ENCODE data around the gene CSF2RB. TPM values are rescaled to one million over a fixed set of nuclear protein-coding genes. Genes with fewer than 3 reads are reported as not detected.

CSF2RB gene
- polyA plus RNA-seq, 3 donors = 2.3 to 2.6 (median 2.4) TPM

DNA sequence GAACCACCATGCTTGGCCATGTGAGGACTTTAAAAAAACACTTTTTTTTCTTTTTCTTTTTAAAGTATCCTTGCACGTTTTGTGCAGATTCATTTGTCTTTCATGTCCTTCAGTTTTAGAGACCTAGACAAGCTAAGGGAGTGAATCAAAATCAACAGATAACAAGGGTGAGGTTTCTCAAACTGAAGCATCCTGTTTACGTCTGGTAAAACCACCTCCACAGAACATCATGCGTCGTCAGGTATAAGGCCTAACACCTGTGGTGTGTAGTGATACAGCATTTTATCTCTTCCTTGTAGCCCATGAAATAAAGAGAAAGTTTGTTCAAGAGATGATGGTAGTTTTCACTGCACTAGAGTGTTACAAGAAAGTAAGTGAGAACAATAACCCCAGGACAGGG is 26.3 kb upstream of the CSF2RB start:
- no peak for DNase-seq (ENCODE audit: low read depth in 3 of 3, low spot score in 2 of 3)

DNA sequence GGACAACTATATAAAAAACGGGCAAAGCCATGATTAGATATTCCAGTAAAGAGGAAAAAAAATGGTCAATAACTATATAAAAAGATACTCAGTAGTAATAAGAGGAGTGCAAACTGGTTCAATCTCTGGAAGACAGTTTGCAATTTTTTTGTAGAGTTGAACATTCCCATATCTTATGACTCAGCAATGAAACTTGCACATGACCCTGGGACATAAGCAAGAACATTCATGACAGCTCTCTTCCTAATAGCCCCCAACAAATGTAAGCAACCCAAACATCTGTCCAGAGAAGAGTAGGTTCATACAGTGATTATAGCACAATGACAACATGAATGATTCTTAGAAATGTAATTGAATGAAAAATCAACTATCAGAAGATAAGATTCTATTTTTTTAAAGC is 21.8 kb upstream of the CSF2RB start:
- no peak for DNase-seq (ENCODE audit: low read depth in 3 of 3, low spot score in 2 of 3)

DNA sequence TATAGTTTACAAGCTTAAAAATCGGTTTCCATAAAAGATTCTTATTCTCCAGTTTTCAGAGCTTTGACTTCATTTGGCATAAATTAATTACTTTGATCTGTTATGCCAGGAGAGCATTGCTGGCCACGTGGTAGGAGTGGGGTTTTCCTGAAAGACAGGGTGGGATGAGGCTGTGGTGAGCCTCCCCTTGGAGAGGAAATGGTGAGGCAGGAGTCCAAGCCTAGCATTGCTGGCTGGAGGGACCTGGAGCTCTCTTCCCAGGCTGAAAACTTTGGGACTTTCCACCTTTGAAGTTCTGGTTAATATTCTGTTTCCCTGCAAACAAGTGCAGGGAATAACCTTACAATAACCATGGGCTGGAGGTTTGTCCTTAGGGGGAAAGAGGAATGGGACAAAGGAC is 21.1 kb upstream of the CSF2RB start:
- DNase-seq (ENCODE audit: low read depth in 3 of 3, low spot score in 2 of 3) = no peak

DNA sequence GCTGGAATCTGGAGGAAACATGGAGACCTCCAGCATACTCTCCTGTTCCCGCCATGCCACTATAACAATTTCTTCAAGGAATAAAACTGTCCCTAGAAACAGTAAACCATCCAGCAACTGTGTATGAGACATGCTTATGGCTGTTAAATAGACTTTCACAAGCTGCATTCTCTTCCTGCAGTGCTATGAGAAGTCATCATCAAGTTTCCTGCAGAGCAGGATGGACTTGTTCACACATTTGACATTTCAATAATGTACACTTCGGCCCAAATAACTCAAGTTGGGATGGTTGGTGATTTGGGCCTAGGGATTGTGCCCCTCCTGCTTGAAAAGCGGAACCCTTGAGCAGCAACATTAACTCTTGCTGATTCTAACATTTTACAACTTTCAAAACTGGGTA is 20.2 kb upstream of the CSF2RB start:
- no peak for DNase-seq (ENCODE audit: low read depth in 3 of 3, low spot score in 2 of 3)

GRCh38 chr22:36894266-36894665 is 19.2 kb upstream of the CSF2RB start:
- DNase-seq (ENCODE audit: low read depth in 3 of 3, low spot score in 2 of 3) = no peak

GRCh38 chr22:36897611-36898010 is 15.8 kb upstream of the CSF2RB start:
- DNase-seq (ENCODE audit: low read depth in 3 of 3, low spot score in 2 of 3) = no peak

DNA sequence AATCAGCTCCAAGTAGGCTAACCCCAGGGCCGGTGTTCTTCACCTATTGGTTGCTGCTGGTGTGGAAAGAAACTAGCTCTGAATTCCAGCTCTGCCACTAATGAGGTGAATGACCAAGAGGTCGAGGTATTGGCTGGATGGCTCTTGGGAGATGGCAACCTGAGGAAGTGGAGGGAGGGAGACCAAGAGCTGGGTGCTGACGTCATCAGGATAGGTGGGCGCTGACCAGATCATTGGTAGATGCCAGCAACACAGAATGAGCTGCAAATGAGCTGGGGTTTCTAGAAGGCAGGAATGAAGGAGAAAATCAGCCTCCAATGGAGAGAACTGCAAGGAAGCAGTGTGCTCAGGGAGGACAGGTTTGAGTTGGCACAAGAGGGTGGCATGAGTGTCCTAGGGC is 14.7 kb upstream of the CSF2RB start:
- DNase-seq (ENCODE audit: low read depth in 3 of 3, low spot score in 2 of 3) = no peak

- no peak for DNase-seq (ENCODE audit: low read depth in 3 of 3, low spot score in 2 of 3)
Observed at GRCh38 chr22:36899498-36899897, 13.9 kb upstream of the CSF2RB start.

GRCh38 chr22:36900225-36900624 is 13.2 kb upstream of the CSF2RB start:
- no peak for DNase-seq (ENCODE audit: low read depth in 3 of 3, low spot score in 2 of 3)

- DNase-seq (ENCODE audit: low read depth in 3 of 3, low spot score in 2 of 3) = no peak
Observed at GRCh38 chr22:36900880-36901279, 12.5 kb upstream of the CSF2RB start.

GRCh38 chr22:36901411-36902142 is 11.9 kb upstream of the CSF2RB start:
- no peak for DNase-seq (ENCODE audit: low read depth in 3 of 3, low spot score in 2 of 3)

GRCh38 chr22:36902143-36902926 is 11.1 kb upstream of the CSF2RB start:
- DNase-seq (ENCODE audit: low read depth in 3 of 3, low spot score in 2 of 3) = no peak

- DNase-seq (ENCODE audit: low read depth in 3 of 3, low spot score in 2 of 3) = no peak
Observed at GRCh38 chr22:36904260-36904880, 9.1 kb upstream of the CSF2RB start.

DNA sequence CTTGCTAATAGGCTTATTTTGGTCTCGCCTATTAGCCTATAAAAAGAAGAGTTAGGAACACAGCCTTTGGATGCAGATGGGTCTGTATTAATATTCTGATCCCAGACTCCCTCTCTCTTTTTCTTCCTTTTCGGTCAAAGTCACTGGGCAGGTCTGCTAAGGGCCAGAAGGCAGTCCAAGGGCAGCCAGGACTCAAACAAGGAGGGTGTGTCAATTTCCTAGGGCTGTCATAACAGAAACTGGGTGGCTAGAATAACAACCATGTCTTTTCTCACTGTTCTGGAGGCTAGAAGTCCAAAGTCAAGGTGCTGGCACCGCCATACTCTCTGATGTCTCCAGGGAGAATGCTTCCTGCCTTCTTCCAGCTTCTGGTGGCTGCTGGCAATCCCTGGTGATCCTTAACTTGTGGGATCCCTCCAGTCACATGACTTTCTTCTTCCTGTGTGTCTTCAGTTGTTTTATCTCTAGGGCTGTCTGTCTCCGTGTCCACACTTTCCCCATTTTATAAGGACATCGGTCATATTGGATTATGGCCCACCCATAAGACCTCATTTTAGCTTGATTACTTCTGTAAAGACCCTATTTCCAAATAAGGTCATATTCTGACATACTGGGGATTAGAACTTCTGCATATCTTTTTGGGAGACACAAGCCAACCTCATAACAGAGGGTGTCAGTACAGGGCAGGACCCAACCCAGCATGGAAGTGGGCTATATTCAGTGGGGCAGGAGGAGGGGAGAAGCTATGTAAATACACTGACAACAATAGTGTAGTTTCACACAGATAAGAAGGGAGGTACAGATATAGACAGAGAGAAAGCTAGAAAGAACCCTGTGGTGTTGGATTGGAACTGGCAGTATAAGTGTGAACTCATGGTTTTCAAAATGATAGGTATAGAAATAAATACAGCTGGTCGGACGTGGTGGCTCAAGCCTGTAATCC is 5.9 kb upstream of the CSF2RB start:
- DNase-seq (ENCODE audit: low read depth in 3 of 3, low spot score in 2 of 3) = no peak

DNA sequence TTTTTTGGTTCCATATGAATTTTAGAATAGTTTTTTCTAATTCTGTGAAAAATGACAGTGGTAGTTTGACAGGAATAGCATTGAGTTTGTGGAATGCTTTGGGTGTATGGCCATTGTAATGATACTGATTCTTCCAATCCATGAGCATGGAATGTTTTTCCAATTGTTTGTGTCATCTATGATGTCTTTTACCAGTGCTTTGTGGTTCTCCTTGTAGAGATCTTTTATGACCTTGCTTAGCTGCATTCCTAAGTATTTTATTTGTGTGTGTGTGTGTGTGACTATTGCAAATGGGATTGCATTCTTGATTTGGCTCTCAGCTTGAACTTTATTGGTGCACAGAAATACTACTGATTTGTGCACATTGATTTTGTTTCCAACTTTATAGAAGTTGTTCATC is 3.0 kb upstream of the CSF2RB start:
- DNase-seq (ENCODE audit: low read depth in 3 of 3, low spot score in 2 of 3) = no peak

- DNase-seq (ENCODE audit: low read depth in 3 of 3, low spot score in 2 of 3) = no peak
Observed at GRCh38 chr22:36911887-36912661, 1.4 kb upstream of the CSF2RB start.

DNA sequence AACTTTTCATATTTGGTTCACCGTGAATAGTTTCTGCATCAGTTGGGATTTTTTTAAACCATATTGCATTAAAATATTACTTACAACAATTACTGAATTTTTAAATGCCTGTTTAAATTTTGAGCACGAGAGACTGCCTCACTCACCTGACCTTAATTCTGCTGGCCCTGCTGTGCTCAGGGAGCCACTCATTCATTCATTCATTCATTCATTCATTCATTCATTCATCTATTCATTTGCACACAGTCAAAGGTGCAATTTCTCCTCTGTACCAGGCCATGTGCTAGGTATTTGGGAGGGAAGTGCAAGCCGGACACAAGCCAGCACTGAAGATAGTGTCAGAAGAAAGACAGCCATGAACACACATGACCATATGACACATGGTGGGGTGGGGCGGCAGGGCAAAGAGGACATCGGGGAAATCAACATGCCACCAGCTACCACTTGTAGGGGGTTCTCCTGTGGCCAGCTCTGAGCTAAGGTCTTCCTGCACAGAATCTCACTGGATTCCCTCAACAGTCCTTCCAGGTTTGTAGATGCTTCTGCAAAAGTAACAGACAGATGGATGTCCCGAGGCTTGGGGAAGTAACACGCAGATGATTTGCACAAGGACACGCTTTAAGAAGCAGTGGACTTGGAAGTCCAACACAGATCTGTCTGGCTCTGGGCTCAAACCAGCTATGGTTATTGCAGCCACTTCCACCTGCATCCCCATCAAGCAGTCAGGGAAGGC is 568 bp upstream of the CSF2RB start:
- no peak for DNase-seq (ENCODE audit: low read depth in 3 of 3, low spot score in 2 of 3)

- no peak for DNase-seq (ENCODE audit: low read depth in 3 of 3, low spot score in 2 of 3)
Observed at GRCh38 chr22:36914390-36914752, 943 bp downstream of the CSF2RB start.

DNA sequence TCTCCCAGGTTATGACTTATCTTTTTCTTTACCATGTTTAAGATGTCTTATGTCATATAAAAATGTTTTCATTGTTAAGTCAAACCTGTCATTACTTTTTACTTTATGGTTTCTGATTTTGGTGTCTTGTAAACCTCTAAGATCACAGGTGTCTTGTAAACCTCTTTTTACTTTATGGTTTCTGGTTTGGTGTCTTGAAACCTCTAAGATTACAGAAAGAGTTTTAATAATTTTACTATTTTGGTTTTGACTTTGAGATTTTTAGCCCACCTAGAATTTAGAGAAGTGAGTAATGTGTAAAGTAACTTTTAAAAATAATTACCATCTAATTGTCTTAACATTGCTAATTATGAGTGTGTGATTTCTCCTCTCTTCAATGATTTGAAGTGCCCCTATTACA is 2.6 kb downstream of the CSF2RB start:
- DNase-seq (ENCODE audit: low read depth in 3 of 3, low spot score in 2 of 3) = no peak

Data from right renal cortex interstitium (tissue), 3 donors.